ENCODE data around the gene PPP3CA.
"Not testable (repeated sequence)": the region's sequence is repeated elsewhere in the genome, so short reads cannot be mapped to it uniquely, and the experiment has no call there.

Gene PPP3CA

DNA sequence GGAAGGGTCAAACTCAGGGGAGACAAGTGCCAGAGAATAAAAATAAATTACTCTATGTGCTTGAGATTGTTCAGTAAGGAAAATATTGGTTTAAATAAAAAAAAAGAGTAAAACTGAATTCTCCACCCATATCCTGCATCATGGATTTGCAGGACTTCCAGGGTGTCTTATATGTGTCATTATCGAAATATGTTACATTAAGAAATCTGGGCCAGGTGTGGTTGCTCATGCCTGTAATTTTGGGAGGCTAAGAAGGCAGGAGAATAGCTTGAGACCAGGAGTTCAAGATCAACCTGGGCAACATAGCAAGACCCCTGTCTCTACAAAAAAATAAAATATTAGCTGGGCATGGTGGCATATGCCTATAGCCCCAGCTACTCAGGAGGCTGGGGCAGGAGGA, 104.9 kb downstream of the PPP3CA start:
- DNase-seq (ENCODE audit: low spot score) = no peak
- no peak for TF ChIP-seq CTCF (IDR thresholded peaks at IDR 0.05; ENCODE audit: extremely low read depth, missing control alignments)

- no peak for TF ChIP-seq CTCF (IDR thresholded peaks at IDR 0.05; ENCODE audit: extremely low read depth, missing control alignments)
- DNase-seq (ENCODE audit: low spot score) = no peak
Measured at GRCh38 chr4:101240099-101240498, 107.2 kb downstream of the PPP3CA start.

DNA sequence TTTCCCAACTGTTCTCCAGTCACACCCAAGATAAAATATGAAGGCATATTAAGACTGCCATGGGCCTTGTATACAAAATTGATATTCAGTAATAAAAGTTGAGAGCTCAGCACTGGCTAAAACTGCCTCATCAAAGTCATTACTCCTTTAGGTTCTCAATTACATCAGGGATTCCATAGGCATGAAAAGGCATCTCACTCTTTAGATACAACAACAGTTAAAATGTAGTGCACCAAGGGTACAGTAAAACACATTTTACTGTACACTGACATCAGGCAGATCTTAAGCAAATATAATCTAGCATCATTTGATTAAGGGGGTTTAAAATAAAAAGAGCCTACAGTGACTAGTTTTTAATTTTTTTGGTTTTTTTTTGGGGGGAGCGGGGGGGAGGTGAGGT, 107.7 kb downstream of the PPP3CA start:
- TF ChIP-seq CTCF (IDR thresholded peaks at IDR 0.05; ENCODE audit: extremely low read depth, missing control alignments) = no peak
- no peak for DNase-seq (ENCODE audit: low spot score)

- no peak for TF ChIP-seq CTCF (IDR thresholded peaks at IDR 0.05; ENCODE audit: extremely low read depth, missing control alignments)
- no peak for DNase-seq (ENCODE audit: low spot score)
Measured at GRCh38 chr4:101238706-101239105, 108.6 kb downstream of the PPP3CA start.

DNA sequence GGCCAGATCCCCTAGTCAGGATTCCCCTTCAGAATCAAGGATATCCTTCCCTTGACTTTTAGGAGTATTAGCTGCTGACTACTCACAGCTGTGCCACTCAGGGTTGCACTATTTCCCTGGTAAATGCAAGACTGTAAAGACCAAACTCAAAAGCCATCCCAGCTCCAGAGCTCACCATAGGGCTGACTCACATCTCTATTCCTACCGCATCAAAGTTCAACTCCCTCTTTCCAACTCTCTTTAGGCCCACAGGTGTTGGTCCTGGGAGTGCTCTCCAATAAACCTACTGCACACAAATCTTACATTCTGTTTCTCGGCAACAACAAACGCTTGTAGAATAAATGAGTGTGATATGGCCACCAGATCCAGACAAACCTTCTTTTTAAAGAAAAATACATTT, 109.6 kb downstream of the PPP3CA start:
- no peak for DNase-seq (ENCODE audit: low spot score)
- no peak for TF ChIP-seq CTCF (IDR thresholded peaks at IDR 0.05; ENCODE audit: extremely low read depth, missing control alignments)

- DNase-seq (ENCODE audit: low spot score) = no peak
- TF ChIP-seq CTCF (IDR thresholded peaks at IDR 0.05; ENCODE audit: extremely low read depth, missing control alignments) = no peak
Measured at GRCh38 chr4:101236097-101236496, 111.2 kb downstream of the PPP3CA start.

DNA sequence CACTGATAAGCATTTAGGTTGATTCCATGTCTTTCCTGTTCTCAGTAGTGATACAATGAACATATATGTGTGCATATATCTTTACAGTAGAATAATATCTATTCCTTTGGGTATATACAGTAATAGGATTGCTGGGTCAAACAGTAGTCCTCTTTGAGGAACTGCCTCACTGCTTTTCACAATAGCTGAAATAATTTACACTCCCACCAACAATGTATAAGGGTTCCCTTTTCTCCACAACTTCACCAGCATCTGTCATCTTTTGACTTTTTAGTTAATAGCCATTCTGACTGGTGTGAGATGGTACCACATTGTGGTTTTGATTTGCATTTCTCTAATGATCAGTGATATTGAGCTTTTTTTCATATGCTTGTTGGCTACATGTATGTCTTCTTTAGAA, 113.2 kb downstream of the PPP3CA start:
- not testable (repeated sequence) for DNase-seq (ENCODE audit: low spot score)

DNA sequence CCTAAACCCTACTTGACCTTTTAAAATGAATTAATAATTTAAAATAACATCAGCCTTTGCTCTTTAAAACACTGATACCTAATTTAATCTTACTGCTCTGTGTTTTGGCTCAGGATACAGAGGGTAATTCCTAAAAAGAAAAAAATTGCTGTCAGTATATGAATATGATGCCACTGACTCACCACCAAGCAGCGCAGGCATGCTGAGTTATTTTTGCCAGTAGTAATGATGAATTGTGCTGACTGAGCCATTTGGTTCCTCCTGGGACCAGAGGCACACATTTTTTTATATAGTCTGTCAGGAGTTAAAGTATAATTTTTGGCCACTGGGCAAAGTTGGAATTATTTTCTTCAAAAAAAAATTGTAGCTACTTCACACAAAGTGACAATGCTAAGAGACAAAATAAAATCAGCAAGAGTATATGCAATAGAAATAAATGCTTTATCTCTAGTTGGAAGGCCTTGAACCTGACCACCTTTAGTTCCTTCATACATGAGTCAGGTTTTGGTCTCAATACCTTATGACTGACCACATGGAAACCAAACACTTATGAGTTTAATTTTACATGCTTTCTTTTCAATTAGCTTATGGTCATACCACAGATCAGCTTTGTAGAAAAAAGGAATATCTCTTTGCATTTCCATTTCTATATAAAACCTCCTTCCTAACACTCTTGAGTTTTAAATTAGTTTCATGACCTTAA, 115.1 kb downstream of the PPP3CA start:
- TF ChIP-seq CTCF (IDR thresholded peaks at IDR 0.05; ENCODE audit: extremely low read depth, missing control alignments) = no peak
- no peak for DNase-seq (ENCODE audit: low spot score)

All from GM20000 (cell line).